HG03175 (cell line): Measurements from ENCODE around the gene AIFM2.

Experiments used
- ATAC-seq: cut with Tn5 transposase; IDR thresholded peaks from one replicate; pipeline ENCODE4 v1.9.1; 2021; ENCODE audit warnings: mild to moderate bottlenecking, moderate library complexity; ENCODE audit not compliant: unreplicated experiment

The AIFM2 gene

GRCh38 chr10:70146489-70147258, 14.0 kb upstream of the AIFM2 start, which contains the start of gene TYSND1:
Gene TYSND1, minus strand, starts transcription at chr10:70146700. Its CDS starts 114 bp downstream, at chr10:70146586.
- ATAC-seq, result peak; percentile 92

- peak; percentile 60 for ATAC-seq
Observed at GRCh38 chr10:70145666-70146488, 13.3 kb upstream of the AIFM2 start.

- ATAC-seq, result peak; percentile 20
Observed at GRCh38 chr10:70145166-70145665, 12.6 kb upstream of the AIFM2 start.

GRCh38 chr10:70144372-70145110, 11.9 kb upstream of the AIFM2 start:
- no peak for ATAC-seq

GRCh38 chr10:70142555-70142954, 9.9 kb upstream of the AIFM2 start:
- no peak for ATAC-seq

- no peak for ATAC-seq
Observed at GRCh38 chr10:70140297-70140696, 7.7 kb upstream of the AIFM2 start.

- ATAC-seq, result no peak
Observed at GRCh38 chr10:70139997-70140250, 7.3 kb upstream of the AIFM2 start.

GRCh38 chr10:70139151-70139996, 6.7 kb upstream of the AIFM2 start:
- no peak for ATAC-seq

GRCh38 chr10:70137927-70138883, 5.6 kb upstream of the AIFM2 start:
- no peak for ATAC-seq

GRCh38 chr10:70137135-70137534, 4.5 kb upstream of the AIFM2 start:
- no peak for ATAC-seq

GRCh38 chr10:70135684-70136083, 3.1 kb upstream of the AIFM2 start:
- ATAC-seq, result no peak

GRCh38 chr10:70135046-70135445, 2.4 kb upstream of the AIFM2 start:
- no peak for ATAC-seq

- no peak for ATAC-seq
Observed at GRCh38 chr10:70131560-70131937, 1.1 kb downstream of the AIFM2 start.

- ATAC-seq, result no peak
Observed at GRCh38 chr10:70130878-70131559, 1.6 kb downstream of the AIFM2 start.

- no peak for ATAC-seq
Observed at GRCh38 chr10:70126700-70127395, 5.8 kb downstream of the AIFM2 start.

GRCh38 chr10:70125918-70126552, 6.6 kb downstream of the AIFM2 start:
- no peak for ATAC-seq

GRCh38 chr10:70124918-70125317, 7.7 kb downstream of the AIFM2 start:
- ATAC-seq, result no peak

GRCh38 chr10:70124415-70124814, 8.2 kb downstream of the AIFM2 start:
- ATAC-seq, result no peak
